Keratinocyte (primary cell): ENCODE measurements around the gene USP13. TPM values are rescaled to one million over a fixed set of nuclear protein-coding genes. Genes with fewer than 3 reads are reported as not detected.

Source experiments
- DNase-seq: peaks from one replicate; pipeline ENCODE4 v3.0.0-alpha.2; 2011; ENCODE audit warnings: low read depth, missing footprints, low spot score
- FAIRE-seq: peaks from 2 replicates; lab custom pipeline; 2011; peaks lifted over from hg19 to GRCh38; lab: Jason Lieb, UNC
- H2AFZ ChIP-seq: 2 replicates; pipeline ENCODE4 v1.6.0; 2012; ENCODE audit warnings: low read length, control low read depth, inconsistent platforms; ENCODE audit not compliant: control insufficient read depth
- H3K27ac ChIP-seq: 2 replicates; pipeline ENCODE4 v1.5.1; 2011; ENCODE audit warnings: low read length; ENCODE audit not compliant: control insufficient read depth, insufficient read depth
- H3K27me3 ChIP-seq: 3 replicates; pipeline ENCODE4 v1.6.0; 2011; ENCODE audit warnings: low read length; ENCODE audit not compliant: control insufficient read depth, insufficient read depth; ENCODE audit errors: extremely low read depth
- H3K36me3 ChIP-seq, 2 experiments: 2 replicates in 1 of 2; 3 replicates in 1 of 2; pipeline ENCODE4 v1.5.1; 2011; ENCODE audit warnings: low read length in 2 of 2, mild to moderate bottlenecking in 1 of 2; ENCODE audit not compliant: control insufficient read depth in 2 of 2, insufficient read depth in 2 of 2; ENCODE audit errors: extremely low read depth in 1 of 2
- H3K4me1 ChIP-seq: 3 replicates; pipeline ENCODE4 v1.5.1; 2011; ENCODE audit warnings: low read length; ENCODE audit not compliant: control insufficient read depth, insufficient read depth; ENCODE audit errors: extremely low read depth
- H3K4me2 ChIP-seq: 3 replicates; pipeline ENCODE4 v1.6.0; 2011; ENCODE audit warnings: low read depth, low read length; ENCODE audit not compliant: control insufficient read depth, insufficient read depth; ENCODE audit errors: extremely low read depth
- H3K4me3 ChIP-seq, 3 experiments: fragments of 200-600 bp in 1 of 3; sonication (generic) in 1 of 3; 2 replicates in 2 of 3; 3 replicates in 1 of 3; pipeline ENCODE4 v1.5.1; 2011 to 2016; ENCODE audit warnings: low read length in 3 of 3, mild to moderate bottlenecking in 3 of 3, control low read depth in 2 of 3, inconsistent platforms in 1 of 3, low read depth in 1 of 3, mixed read lengths in 1 of 3, mixed run types in 1 of 3, moderate library complexity in 1 of 3; ENCODE audit not compliant: control insufficient read depth in 2 of 3, insufficient read depth in 2 of 3; ENCODE audit errors: extremely low read depth in 1 of 3
- H3K79me2 ChIP-seq: 2 replicates; pipeline ENCODE4 v1.6.0; 2012; ENCODE audit warnings: low read length; ENCODE audit not compliant: control insufficient read depth, insufficient read depth
- H3K9ac ChIP-seq: 3 replicates; pipeline ENCODE4 v1.6.0; 2011; ENCODE audit warnings: low read length; ENCODE audit not compliant: control insufficient read depth, insufficient read depth; ENCODE audit errors: extremely low read depth
- H3K9me1 ChIP-seq: 3 replicates; pipeline ENCODE4 v1.6.0; 2011; ENCODE audit warnings: low read length; ENCODE audit not compliant: control insufficient read depth, insufficient read depth; ENCODE audit errors: extremely low read depth
- H3K9me3 ChIP-seq: 2 replicates; pipeline ENCODE4 v1.5.1; 2012; ENCODE audit warnings: low read depth, low read length; ENCODE audit not compliant: control insufficient read depth
- H4K20me1 ChIP-seq: 3 replicates; pipeline ENCODE4 v1.6.0; 2011; ENCODE audit warnings: low read length; ENCODE audit not compliant: control insufficient read depth, insufficient read depth; ENCODE audit errors: extremely low read depth
- CTCF ChIP-seq, 3 experiments: IDR thresholded peaks in 1 of 3; conservative IDR thresholded peaks in 1 of 3; optimal IDR thresholded peaks in 1 of 3; 2 replicates in 2 of 3; 3 replicates in 1 of 3; pipeline versions ENCODE3 to v1.5.1; 2011; ENCODE audit warnings: low read length in 3 of 3, mild to moderate bottlenecking in 3 of 3, moderate library complexity in 2 of 3, control low read depth in 1 of 3, inconsistent platforms in 1 of 3; ENCODE audit not compliant: insufficient read depth in 2 of 3; ENCODE audit errors: extremely low read depth in 1 of 3
- EZH2 ChIP-seq: IDR thresholded peaks from one replicate; pipeline ENCODE4 v1.6.1; 2012; ENCODE audit warnings: inconsistent platforms, mild to moderate bottlenecking, low read length, moderate library complexity
- dilution Hi-C: fragments of 300-500 bp; cut with MboI; formaldehyde crosslinking; loops from one replicate; pipeline ENCODE4 v1.7.0; 2020; ENCODE audit warnings: low sequenced_read_pairs; ENCODE audit not compliant: extremely low pct_ligation_motif_present
- polyA plus RNA-seq, 5 experiments: library from polyadenylated mRNA; depleted of rRNA in 3 of 5; stranded (reverse) in 3 of 5; stranded (forward) in 1 of 5; unstranded in 1 of 5; fragments of >200 nt; gene quantifications; 1 replicate in 1 of 5; 2 replicates in 3 of 5; 3 replicates in 1 of 5; pipeline versions ENCODE4 v1.2.1 to v1.2.3, GENCODE V29; 2011 to 2012; ENCODE audit warnings: missing spikeins in 2 of 5, low read depth in 1 of 5, low replicate concordance in 1 of 5

USP13 gene
- polyA plus RNA-seq, 1 donor (not counting 4 experiments of a cell fraction or from before 2014, with no cell fraction given) = 3.3 TPM

- no peaks in the 10 kb centered on the region for H3K9me1 ChIP-seq
- no peak overlapping the region for H3K4me3 ChIP-seq
- H3K27me3 ChIP-seq = no peaks in the 10 kb centered on the region
- no peak overlapping the region for H3K9ac ChIP-seq
- dilution Hi-C loops = no loop called here
- H2AFZ ChIP-seq = no peak overlapping the region
- TF ChIP-seq CTCF (optimal IDR thresholded peaks at IDR 0.05 in 1 of 3, IDR thresholded peaks at IDR 0.05 in 1 of 3, conservative IDR thresholded peaks at IDR 0.05 in 1 of 3; ENCODE audit: extremely low read depth in 1 of 3, insufficient read depth in 2 of 3, low read length in 3 of 3) (no peak), EZH2 (no peak)
- H4K20me1 ChIP-seq = no peaks in the 10 kb centered on the region
- H3K4me2 ChIP-seq = no peak overlapping the region
- H3K4me1 ChIP-seq = no peaks in the 10 kb centered on the region
- no peak overlapping the region for H3K27ac ChIP-seq
- H3K79me2 ChIP-seq = no peaks in the 10 kb centered on the region
- DNase-seq (no peak), FAIRE-seq (no peak)
- no peaks in the 10 kb centered on the region for H3K36me3 ChIP-seq
- H3K9me3 ChIP-seq = no peaks in the 10 kb centered on the region
These were observed 76.2 kb downstream of the USP13 start for GRCh38 chr3:179729086-179729485.

DNA sequence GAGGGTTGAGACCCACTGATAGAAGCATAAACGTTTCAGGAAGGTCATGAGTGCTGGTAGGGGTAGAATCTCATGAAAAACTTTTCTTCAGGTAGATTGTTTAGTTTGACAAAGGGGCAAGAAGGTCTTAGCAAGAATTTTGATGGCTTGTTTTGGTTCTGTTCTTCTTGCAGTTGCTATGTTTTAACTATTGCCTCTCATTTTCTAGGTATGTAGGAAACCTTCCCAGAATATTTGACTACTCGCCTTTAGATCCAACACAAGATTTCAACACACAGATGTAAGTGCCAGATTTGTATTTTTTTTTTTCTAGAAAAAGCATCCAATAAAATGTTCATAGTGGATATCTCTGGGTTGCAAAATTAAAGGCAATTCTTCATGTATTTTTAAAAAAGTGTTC, 77.1 kb downstream of the USP13 start:
- H3K27me3 ChIP-seq = no peaks in the 10 kb centered on the region
- H3K9me3 ChIP-seq = no peaks in the 10 kb centered on the region
- H3K27ac ChIP-seq = no peak overlapping the region
- H3K4me1 ChIP-seq = peaks cover 7% of the 10 kb centered on the region
- H3K36me3 ChIP-seq = no peaks in the 10 kb centered on the region
- TF ChIP-seq CTCF (optimal IDR thresholded peaks at IDR 0.05 in 1 of 3, IDR thresholded peaks at IDR 0.05 in 1 of 3, conservative IDR thresholded peaks at IDR 0.05 in 1 of 3; ENCODE audit: extremely low read depth in 1 of 3, insufficient read depth in 2 of 3, low read length in 3 of 3) (no peak), EZH2 (no peak)
- H3K4me3 ChIP-seq = no peak overlapping the region
- dilution Hi-C loops = no loop called here
- no peak for FAIRE-seq
- H3K4me2 ChIP-seq = no peak overlapping the region
- H3K9ac ChIP-seq = no peak overlapping the region
- H3K79me2 ChIP-seq = no peaks in the 10 kb centered on the region
- no peaks in the 10 kb centered on the region for H3K9me1 ChIP-seq
- H4K20me1 ChIP-seq = no peaks in the 10 kb centered on the region
- DNase-seq = no peak
- H2AFZ ChIP-seq = no peak overlapping the region
